PC-9 (cell line): Measurements from ENCODE around the gene GPX4. TPM values are rescaled to one million over a fixed set of nuclear protein-coding genes. Genes with fewer than 3 reads are reported as not detected.

Experiments used
- BruUV-seq: library from RNA; stranded (reverse); fragments of 400-500 nt; replicated peaks from 2 replicates; lab custom pipeline; 2021; lab: Mats Ljungman, UMichigan
- CTCF ChIA-PET: fragments of 300-600 bp; sonication (Branson Sonifier 250); formaldehyde crosslinking; loops from one replicate; lab custom pipeline; 2022; ENCODE audit warnings: antibody characterized with exemption; lab: Charles Lee
- POLR2A ChIA-PET: fragments of 300-600 bp; sonication (Branson Sonifier 250); formaldehyde crosslinking; loops from one replicate; lab custom pipeline; 2022; ENCODE audit warnings: antibody characterized with exemption; ENCODE audit not compliant: unreplicated experiment; lab: Charles Lee
- DNase-seq, 2 experiments: peaks; one replicate each; pipeline versions ENCODE4 v3.0.0 to v3.0.0-alpha.2; 2015 to 2022; ENCODE audit warnings: mixed read lengths in 1 of 2
- H2AFZ ChIP-seq: fragments of 200-600 bp; sonication (generic); 2 replicates; pipeline ENCODE4 v1.8.1; 2017; ENCODE audit warnings: antibody characterized with exemption
- H3F3A ChIP-seq: fragments of 200-600 bp; sonication (generic); 2 replicates; pipeline ENCODE4 v1.8.1; 2017; ENCODE audit warnings: antibody characterized with exemption, mild to moderate bottlenecking, low read depth; ENCODE audit not compliant: insufficient read depth
- H3K27ac ChIP-seq: fragments of 200-600 bp; sonication (generic); 2 replicates; pipeline ENCODE4 v1.6.1; 2016; ENCODE audit warnings: mixed run types
- H3K27me3 ChIP-seq: fragments of 200-600 bp; sonication (generic); 2 replicates; pipeline ENCODE4 v1.6.1; 2016; ENCODE audit warnings: low read depth, mixed run types; ENCODE audit not compliant: insufficient read depth
- H3K36me3 ChIP-seq: fragments of 200-600 bp; sonication (generic); 2 replicates; pipeline ENCODE4 v1.6.1; 2016; ENCODE audit warnings: low read depth, mixed run types
- H3K4me1 ChIP-seq: fragments of 200-600 bp; sonication (generic); replicated peaks from 2 replicates; pipeline ENCODE4 v1.6.1; 2016; ENCODE audit warnings: mixed run types; ENCODE audit not compliant: insufficient read depth
- H3K4me2 ChIP-seq: fragments of 200-600 bp; sonication (generic); 2 replicates; pipeline ENCODE4 v1.6.1; 2017; ENCODE audit warnings: mixed run types
- H3K4me3 ChIP-seq: fragments of 200-600 bp; sonication (generic); 2 replicates; pipeline ENCODE4 v1.6.1; 2016; ENCODE audit warnings: mixed run types
- H3K79me2 ChIP-seq: fragments of 200-600 bp; sonication (generic); 2 replicates; pipeline ENCODE4 v1.6.1; 2017; ENCODE audit warnings: low read depth, mixed run types
- H3K9me2 ChIP-seq: fragments of 200-600 bp; sonication (generic); 2 replicates; pipeline ENCODE4 v1.8.1; 2017; ENCODE audit warnings: mild to moderate bottlenecking; ENCODE audit not compliant: insufficient read depth
- H3K9me3 ChIP-seq: fragments of 200-600 bp; sonication (generic); 2 replicates; pipeline ENCODE4 v1.8.1; 2016; ENCODE audit warnings: low read depth; ENCODE audit not compliant: insufficient read depth
- H4K20me1 ChIP-seq: fragments of 200-600 bp; sonication (generic); 2 replicates; pipeline ENCODE4 v1.8.1; 2017; ENCODE audit not compliant: insufficient read depth
- CTCF ChIP-seq: fragments of 200-600 bp; sonication (generic); conservative IDR thresholded peaks from 2 replicates; pipeline ENCODE4 v1.6.1; 2017; ENCODE audit warnings: mixed run types, antibody characterized with exemption, mild to moderate bottlenecking, moderate library complexity
- EZH2 ChIP-seq: fragments of 200-600 bp; sonication (generic); IDR thresholded peaks from 2 replicates; pipeline ENCODE4 v1.8.0; 2017; ENCODE audit warnings: antibody characterized with exemption, low read depth
- intact Hi-C: fragments of 100-400 bp; cut with micrococcal nuclease; formaldehyde crosslinking; loops from one replicate; pipeline ENCODE4 v1.10.0; 2022; ENCODE audit not compliant: unreplicated experiment
- total RNA-seq: library from RNA; stranded (reverse); gene quantifications from 2 replicates; pipeline ENCODE4 v1.2.3, GENCODE V29; 2021

Gene GPX4
- total RNA-seq, 1 experiment from 2014 or later: 465 TPM

- no peaks in the 10 kb centered on the region for H3K79me2 ChIP-seq
- no peaks in the 10 kb centered on the region for H3K27me3 ChIP-seq
- no peak overlapping the region for H2AFZ ChIP-seq
- H3K27ac ChIP-seq: peak overlapping the region; percentile 57
- H3K9me2 ChIP-seq: no peaks in the 10 kb centered on the region
- BruUV-seq: no TSS peak
- peaks cover 30% of the 10 kb centered on the region for H3F3A ChIP-seq
- POLR2A ChIA-PET: interaction anchor here (0.6 kb wide), 5 partner anchors 38 to 188 kb away, joined by 3 to 27 read pairs (median 4); partner anchors contain the start of gene CNN2
- peak overlapping the region; percentile 15; the same call in 1 of the 2 replicates for H3K4me3 ChIP-seq
- intact Hi-C loops: loop anchor here (5.0 kb wide), 1 partner anchor 37 kb away; the partner anchor contains the start of gene GPX4
- H3K4me1 ChIP-seq: peaks cover 19% of the 10 kb centered on the region
- H3K9me3 ChIP-seq: no peaks in the 10 kb centered on the region
- DNase-seq: peak in 1 of 2 experiments; percentile 54
- H3K36me3 ChIP-seq: no peaks in the 10 kb centered on the region
- H3K4me2 ChIP-seq: peak overlapping the region; percentile 97
- TF ChIP-seq EZH2 (no peak), CTCF (peak; percentile 62; the same call in 1 of the 2 replicates)
- H4K20me1 ChIP-seq: no peaks in the 10 kb centered on the region
- CTCF ChIA-PET: interaction anchor here (0.6 kb wide), 1 partner anchor 34 kb away, joined by 16 read pairs; no protein-coding TSS in a partner anchor
These were observed 38.9 kb upstream of the GPX4 start for GRCh38 chr19:1064661-1065605.

DNA sequence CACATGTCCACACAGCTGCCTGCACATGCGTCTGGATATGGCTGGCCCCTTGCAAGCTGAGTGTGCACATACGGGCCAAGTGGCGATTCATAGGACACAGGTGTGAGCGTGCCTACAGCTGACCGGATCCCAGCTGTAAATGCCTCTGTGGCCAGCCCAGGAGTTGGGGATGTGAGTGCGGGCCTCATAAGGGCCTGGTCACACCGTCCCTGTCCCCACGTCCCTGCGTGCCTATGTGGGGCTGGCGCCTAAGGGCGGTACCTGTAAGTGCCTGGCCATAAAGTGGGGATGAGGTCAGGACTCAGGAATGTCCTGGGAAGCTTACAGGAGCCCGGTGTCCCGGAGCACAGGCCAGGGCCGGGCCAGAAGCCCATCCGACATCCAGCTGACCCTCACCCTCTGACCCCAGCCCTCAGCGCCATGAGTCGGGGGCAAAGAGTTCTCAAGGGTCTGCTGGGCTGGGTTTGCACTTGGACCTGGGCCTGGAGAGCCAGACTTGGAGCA lies 38.1 kb upstream of the GPX4 start:
- Histone ChIP-seq H3K79me2 (no peaks in the 10 kb centered on the region), H3F3A (peaks cover 30% of the 10 kb centered on the region), H3K27ac (peak overlapping the region; percentile 57), H3K4me1 (peaks cover 19% of the 10 kb centered on the region), H4K20me1 (no peaks in the 10 kb centered on the region), H3K9me2 (no peaks in the 10 kb centered on the region), H3K4me3 (peak overlapping the region; percentile 71; the same call in 1 of the 2 replicates), H3K27me3 (no peaks in the 10 kb centered on the region), H2AFZ (no peak overlapping the region), H3K36me3 (no peaks in the 10 kb centered on the region), H3K4me2 (peak overlapping the region; percentile 97), H3K9me3 (no peaks in the 10 kb centered on the region)
- BruUV-seq: no TSS peak
- intact Hi-C loops: loop anchor here (5.0 kb wide), 1 partner anchor 37 kb away; the partner anchor contains the start of gene GPX4
- CTCF ChIA-PET: no interaction called here
- DNase-seq: peak; percentile 71 to 77
- POLR2A ChIA-PET: interaction anchor here (0.5 to 0.6 kb wide), 2 partner anchors 38 to 203 kb away, joined by 3 to 27 read pairs; partner anchors contain the start of gene CIRBP
- TF ChIP-seq EZH2: no peak
- no peak for TF ChIP-seq CTCF

- POLR2A ChIA-PET: interaction anchor here (0.5 kb wide), 1 partner anchor 203 kb away, joined by 3 read pairs; the partner anchor contains the start of gene CIRBP
- Histone ChIP-seq H2AFZ (no peak overlapping the region), H3K9me2 (no peaks in the 10 kb centered on the region), H3F3A (peaks cover 30% of the 10 kb centered on the region), H3K27me3 (no peaks in the 10 kb centered on the region), H3K36me3 (no peaks in the 10 kb centered on the region), H3K4me2 (peak overlapping the region; percentile 97), H3K4me1 (peaks cover 19% of the 10 kb centered on the region), H3K79me2 (no peaks in the 10 kb centered on the region), H3K4me3 (peak overlapping the region; percentile 71), H4K20me1 (no peaks in the 10 kb centered on the region), H3K9me3 (no peaks in the 10 kb centered on the region), H3K27ac (peak overlapping the region; percentile 57)
- intact Hi-C loops: loop anchor here (5.0 kb wide), 1 partner anchor 36 kb away; the partner anchor contains the start of gene GPX4
- CTCF ChIA-PET: no interaction called here
- DNase-seq: peak; percentile 77 to 81
- no peak for TF ChIP-seq EZH2
- BruUV-seq: no TSS peak
These were observed 37.5 kb upstream of the GPX4 start for GRCh38 chr19:1066251-1066747.
